Measurements from ENCODE around the gene ATG16L1.

- TF ChIP-seq CTCF (conservative IDR thresholded peaks at IDR 0.05; ENCODE audit: low read depth, low read length) (no peak), MXI1 (IDR thresholded peaks at IDR 0.05; ENCODE audit: borderline replicate concordance, low read depth, low read length) (no peak), POLR2A (IDR thresholded peaks at IDR 0.05; ENCODE audit: low read depth, low read length) (no peak), RCOR1 (IDR thresholded peaks at IDR 0.05; ENCODE audit: insufficient replicate concordance, low read length) (no peak)
Observed at GRCh38 chr2:233208382-233209116, 42.9 kb upstream of the ATG16L1 start.

Measured in IMR-90 (cell line).